Calu3 (cell line): Measurements from ENCODE around the gene NTM. TPM values are rescaled to one million over a fixed set of nuclear protein-coding genes. Genes with fewer than 3 reads are reported as not detected.
"Not testable (repeated sequence)": the region's sequence is repeated elsewhere in the genome, so short reads cannot be mapped to it uniquely, and the experiment has no call there.

Experiments
- BruUV-seq: library from RNA; stranded (reverse); fragments of 400-500 nt; replicated peaks from 2 replicates; lab custom pipeline; 2021; lab: Mats Ljungman, UMichigan
- CTCF ChIA-PET: fragments of 300-600 bp; sonication (Branson Sonifier 250); formaldehyde crosslinking; loops from one replicate; lab custom pipeline; 2022; ENCODE audit warnings: antibody characterized with exemption; lab: Charles Lee
- DNase-seq: peaks from one replicate; pipeline ENCODE4 v3.0.0; 2022
- H3K27ac Mint-ChIP-seq: one replicate; pipeline ENCODE4 v1.8.0; 2022; ENCODE audit warnings: mixed read lengths; ENCODE audit not compliant: unreplicated experiment
- H3K27me3 Mint-ChIP-seq: one replicate; pipeline ENCODE4 v1.8.0; 2022; ENCODE audit warnings: mixed read lengths; ENCODE audit not compliant: unreplicated experiment
- H3K36me3 Mint-ChIP-seq: one replicate; pipeline ENCODE4 v1.8.0; 2022; ENCODE audit warnings: mild to moderate bottlenecking, moderate library complexity, mixed read lengths; ENCODE audit not compliant: insufficient read depth, unreplicated experiment
- H3K4me1 Mint-ChIP-seq: one replicate; pipeline ENCODE4 v1.8.0; 2022; ENCODE audit warnings: mild to moderate bottlenecking, low read depth, mixed read lengths; ENCODE audit not compliant: unreplicated experiment
- H3K4me3 Mint-ChIP-seq: one replicate; pipeline ENCODE4 v1.8.0; 2022; ENCODE audit warnings: mild to moderate bottlenecking, low read depth, moderate library complexity, mixed read lengths; ENCODE audit not compliant: unreplicated experiment
- H3K9me3 Mint-ChIP-seq: one replicate; pipeline ENCODE4 v1.8.0; 2022; ENCODE audit warnings: low read depth, mixed read lengths; ENCODE audit not compliant: unreplicated experiment
- CTCF ChIP-seq: fragments of 200-600 bp; IDR thresholded peaks from one replicate; pipeline ENCODE4 v1.8.0; 2022; ENCODE audit warnings: antibody characterized with exemption; ENCODE audit not compliant: unreplicated experiment
- intact Hi-C: fragments of 100-400 bp; cut with micrococcal nuclease; formaldehyde crosslinking; loops from one replicate; pipeline ENCODE4 v1.10.0; 2022; ENCODE audit not compliant: unreplicated experiment
- total RNA-seq: library from RNA; stranded (reverse); gene quantifications from 2 replicates; pipeline ENCODE4 v1.2.3, GENCODE V29; 2022

The NTM gene
- total RNA-seq, 1 experiment from 2014 or later, result not detected

DNA sequence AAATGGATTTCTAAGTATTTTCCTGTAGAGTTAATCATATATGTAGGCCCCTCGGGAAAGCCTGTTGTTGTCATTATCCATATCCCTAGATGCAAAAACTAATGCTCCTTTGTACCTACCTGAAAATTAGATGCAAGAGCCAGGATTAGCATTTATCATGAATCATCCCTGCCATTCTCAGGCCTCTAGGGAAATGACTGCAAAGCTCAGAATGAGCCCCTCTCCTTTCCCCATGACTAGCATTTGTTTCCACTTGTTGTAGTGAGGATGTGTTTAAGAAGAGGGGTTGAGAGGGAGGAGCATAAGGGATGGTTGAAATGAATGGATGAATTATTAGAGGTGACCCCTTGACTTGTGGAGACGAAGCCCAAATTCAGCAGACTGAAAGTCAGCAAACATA lies 537.9 kb downstream of the NTM start:
- intact Hi-C loops, result no loop called here
- Mint-ChIP-seq H3K27me3 (no peaks in the 10 kb centered on the region), H3K9me3 (peaks cover 8% of the 10 kb centered on the region), H3K36me3 (no peaks in the 10 kb centered on the region), H3K27ac (no peak overlapping the region), H3K4me3 (no peak overlapping the region), H3K4me1 (no peaks in the 10 kb centered on the region)
- CTCF ChIA-PET, result no interaction called here
- TF ChIP-seq CTCF, result no peak
- no peak for DNase-seq
- BruUV-seq, result no TSS peak

- no TSS peak for BruUV-seq
- Mint-ChIP-seq H3K4me1 (no peaks in the 10 kb centered on the region), H3K36me3 (no peaks in the 10 kb centered on the region), H3K4me3 (no peak overlapping the region), H3K9me3 (peaks cover 11% of the 10 kb centered on the region), H3K27me3 (no peaks in the 10 kb centered on the region), H3K27ac (no peak overlapping the region)
- CTCF ChIA-PET, result no interaction called here
- intact Hi-C loops, result no loop called here
- TF ChIP-seq CTCF, result no peak
- no peak for DNase-seq
Measured at GRCh38 chr11:131909426-131910177, 539.2 kb downstream of the NTM start.

DNA sequence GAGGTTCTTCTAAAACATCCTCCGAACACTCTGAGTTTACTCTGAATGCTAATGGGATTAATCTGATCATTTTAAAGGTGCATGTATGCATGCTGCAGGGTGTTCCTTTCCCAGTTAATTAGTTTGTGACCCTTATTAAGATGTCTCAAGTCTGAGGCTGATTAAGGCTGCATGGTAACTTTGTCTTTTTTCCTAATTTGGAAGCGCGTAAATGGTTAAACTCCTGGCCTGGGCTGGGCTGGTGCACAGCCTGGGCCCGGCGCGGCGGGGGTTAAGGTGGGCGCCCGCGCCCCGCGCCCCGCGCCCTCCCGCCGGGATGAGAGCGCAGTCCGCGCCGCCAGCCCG lies 539.7 kb downstream of the NTM start:
- no TSS peak for BruUV-seq
- Mint-ChIP-seq H3K4me1 (no peaks in the 10 kb centered on the region), H3K27ac (no peak overlapping the region), H3K4me3 (no peak overlapping the region), H3K9me3 (peaks cover 11% of the 10 kb centered on the region), H3K27me3 (no peaks in the 10 kb centered on the region), H3K36me3 (no peaks in the 10 kb centered on the region)
- no peak for TF ChIP-seq CTCF
- intact Hi-C loops, result no loop called here
- DNase-seq, result no peak
- CTCF ChIA-PET, result no interaction called here

DNA sequence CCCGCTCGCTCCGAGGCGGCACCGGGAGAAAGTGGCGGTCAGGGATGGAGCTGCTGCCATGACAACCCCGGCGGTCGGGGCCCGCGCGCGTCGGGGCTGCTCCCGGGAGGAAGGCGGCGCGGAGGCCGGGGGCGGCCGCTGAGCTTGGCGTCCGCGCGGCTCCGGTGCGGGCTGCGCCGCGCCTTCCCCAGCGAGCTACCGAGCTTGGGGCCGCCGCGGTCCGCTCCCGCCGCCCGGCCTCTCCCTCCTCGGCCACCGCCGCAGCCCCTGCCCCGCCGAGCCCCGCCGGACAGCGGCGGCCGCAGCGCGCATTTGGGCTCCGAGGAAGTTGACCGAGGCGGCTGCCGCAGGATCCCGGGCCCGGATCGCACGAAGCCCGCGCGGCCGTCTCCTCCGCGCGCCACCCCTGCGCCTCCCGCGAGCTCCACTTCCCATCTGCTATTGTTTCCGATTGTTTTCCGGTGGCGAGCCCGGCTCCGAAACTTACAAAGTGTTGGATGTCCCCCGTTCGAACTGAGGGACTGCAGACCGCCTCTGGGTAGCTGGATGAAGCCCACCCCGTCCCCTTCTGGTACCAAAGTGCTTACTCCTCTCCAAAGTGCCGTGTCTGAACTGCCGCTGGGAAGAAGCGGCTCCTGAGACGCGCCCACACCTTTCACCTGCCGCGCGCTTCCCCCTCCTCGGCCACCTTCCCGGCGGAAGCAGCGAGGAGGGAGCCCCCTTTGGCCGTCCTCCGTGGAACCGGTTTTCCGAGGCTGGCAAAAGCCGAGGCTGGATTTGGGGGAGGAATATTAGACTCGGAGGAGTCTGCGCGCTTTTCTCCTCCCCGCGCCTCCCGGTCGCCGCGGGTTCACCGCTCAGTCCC lies 540.3 kb downstream of the NTM start:
- no peak overlapping the region for H3K4me3 Mint-ChIP-seq
- BruUV-seq, result no TSS peak
- no peak for TF ChIP-seq CTCF
- H3K27me3 Mint-ChIP-seq, result no peaks in the 10 kb centered on the region
- no peak for DNase-seq
- H3K4me1 Mint-ChIP-seq, result no peaks in the 10 kb centered on the region
- CTCF ChIA-PET, result no interaction called here
- H3K9me3 Mint-ChIP-seq, result peaks cover 11% of the 10 kb centered on the region
- no peak overlapping the region for H3K27ac Mint-ChIP-seq
- intact Hi-C loops, result no loop called here
- no peaks in the 10 kb centered on the region for H3K36me3 Mint-ChIP-seq

DNA sequence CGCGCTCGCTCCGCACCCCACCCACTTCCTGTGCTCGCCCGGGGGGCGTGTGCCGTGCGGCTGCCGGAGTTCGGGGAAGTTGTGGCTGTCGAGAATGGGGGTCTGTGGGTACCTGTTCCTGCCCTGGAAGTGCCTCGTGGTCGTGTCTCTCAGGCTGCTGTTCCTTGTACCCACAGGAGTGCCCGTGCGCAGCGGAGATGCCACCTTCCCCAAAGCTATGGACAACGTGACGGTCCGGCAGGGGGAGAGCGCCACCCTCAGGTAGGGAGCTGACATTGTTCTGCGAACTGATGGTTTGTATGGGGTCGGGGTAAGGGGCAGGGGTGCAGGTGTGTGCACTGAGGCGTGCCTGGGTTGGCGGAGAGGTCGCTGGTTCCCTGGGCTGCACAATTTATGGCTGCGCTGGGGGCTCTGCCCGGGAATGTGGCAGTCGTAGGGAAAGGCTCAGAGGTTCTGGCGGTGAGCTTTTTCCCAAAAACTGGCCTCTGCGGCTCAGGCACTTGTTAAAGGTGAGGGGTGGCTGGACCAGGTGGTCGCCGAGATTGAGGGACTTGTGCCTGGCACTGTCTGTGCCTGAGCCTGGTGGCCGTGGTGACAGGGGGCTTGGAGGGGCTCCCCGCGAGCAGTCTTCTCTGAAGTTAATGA lies 541.1 kb downstream of the NTM start:
- CTCF ChIA-PET, H3K27ac Mint-ChIP-seq, intact Hi-C loops, DNase-seq, BruUV-seq, H3K4me1 Mint-ChIP-seq, H3K4me3 Mint-ChIP-seq, H3K9me3 Mint-ChIP-seq, H3K27me3 Mint-ChIP-seq, H3K36me3 Mint-ChIP-seq: not testable (repeated sequence)
